NCI-H2029 treated with DMSO at 0.1 percent for 48 hours (cell line): ENCODE results near the gene TNF.
"Not testable (repeated sequence)": the region's sequence is repeated elsewhere in the genome, so short reads cannot be mapped to it uniquely, and the experiment has no call there.

Source experiments
- DNase-seq: peaks from one replicate; lab custom pipeline; 2025; lab: John Stamatoyannopoulos, UW

The TNF gene

DNA sequence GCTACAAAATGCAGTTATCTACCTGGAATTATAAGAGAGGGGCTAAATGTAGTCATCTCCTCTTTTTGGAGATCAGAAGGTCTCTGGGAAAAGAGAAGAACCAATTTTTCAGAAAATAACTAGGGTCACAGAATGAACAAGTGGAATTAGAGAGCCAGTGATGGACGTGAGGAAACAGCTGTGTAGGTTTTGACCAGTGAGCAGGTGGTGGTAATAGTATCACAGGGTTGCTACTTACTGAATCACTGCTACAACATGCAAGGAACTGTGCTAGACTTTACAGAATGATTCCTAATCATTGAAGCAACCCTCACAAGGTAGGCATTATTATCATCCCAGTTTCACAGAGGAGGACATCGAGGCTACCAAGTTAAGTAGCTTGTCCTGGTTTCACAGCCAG lies 30.7 kb upstream of the TNF start:
- DNase-seq = no peak

DNA sequence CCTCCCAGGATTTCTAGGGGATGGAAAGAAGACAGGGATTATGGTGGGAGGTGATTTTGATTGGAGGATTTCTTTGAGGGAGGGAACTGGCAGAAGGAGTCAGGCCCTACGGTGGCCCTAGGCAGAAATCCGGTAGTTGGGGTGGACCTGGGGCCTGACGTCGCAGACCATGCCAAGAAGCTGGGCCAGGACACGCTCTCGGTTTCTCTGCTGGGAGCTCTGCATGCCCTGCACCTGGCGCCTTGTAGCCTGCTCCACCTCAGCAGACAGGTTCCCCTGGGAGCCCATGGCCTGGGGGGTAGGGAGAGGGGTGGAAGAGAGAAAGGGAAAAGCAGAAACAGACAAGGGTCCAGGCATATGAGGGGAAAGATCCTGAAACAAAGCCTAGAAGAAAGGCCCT lies 30.1 kb upstream of the TNF start:
- DNase-seq = no peak

DNA sequence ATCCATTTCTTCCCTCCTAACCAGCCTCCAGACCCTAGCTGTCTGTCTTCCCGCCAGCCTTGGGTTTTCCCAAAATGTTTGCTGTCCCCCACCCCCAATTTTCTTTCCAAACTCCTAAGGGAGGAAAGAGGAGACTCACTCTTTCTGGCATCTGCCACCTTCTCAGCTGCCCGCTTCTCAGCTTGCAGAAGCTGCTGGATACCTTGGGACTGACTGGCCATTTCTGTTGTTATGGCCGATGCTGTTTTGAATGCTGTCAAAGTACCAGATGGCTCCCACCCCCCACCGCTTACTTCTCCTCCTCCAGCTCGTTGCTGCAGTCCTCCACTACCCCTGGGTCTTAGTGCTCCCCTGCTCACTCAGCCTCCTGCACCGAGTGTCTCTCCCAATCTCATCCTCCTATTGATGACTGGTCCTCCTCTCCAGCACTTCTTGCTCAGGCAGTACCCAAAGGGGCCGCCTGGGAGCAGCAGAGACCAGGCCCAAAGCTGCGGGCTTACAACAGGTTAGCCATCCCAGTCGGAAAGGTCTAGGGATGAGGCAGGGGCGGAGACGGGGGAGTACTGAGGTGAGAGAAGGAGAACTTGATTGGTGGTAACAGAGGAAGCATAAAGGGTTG lies 28.9 kb upstream of the TNF start, which contains the start of gene ATP6V1G2:
TSS of gene ATP6V1G2 (minus strand) at position 270 of the 619 bp plus-strand sequence. CDS start at position 221, 49 bp downstream.
- DNase-seq = peak; percentile 85

DNA sequence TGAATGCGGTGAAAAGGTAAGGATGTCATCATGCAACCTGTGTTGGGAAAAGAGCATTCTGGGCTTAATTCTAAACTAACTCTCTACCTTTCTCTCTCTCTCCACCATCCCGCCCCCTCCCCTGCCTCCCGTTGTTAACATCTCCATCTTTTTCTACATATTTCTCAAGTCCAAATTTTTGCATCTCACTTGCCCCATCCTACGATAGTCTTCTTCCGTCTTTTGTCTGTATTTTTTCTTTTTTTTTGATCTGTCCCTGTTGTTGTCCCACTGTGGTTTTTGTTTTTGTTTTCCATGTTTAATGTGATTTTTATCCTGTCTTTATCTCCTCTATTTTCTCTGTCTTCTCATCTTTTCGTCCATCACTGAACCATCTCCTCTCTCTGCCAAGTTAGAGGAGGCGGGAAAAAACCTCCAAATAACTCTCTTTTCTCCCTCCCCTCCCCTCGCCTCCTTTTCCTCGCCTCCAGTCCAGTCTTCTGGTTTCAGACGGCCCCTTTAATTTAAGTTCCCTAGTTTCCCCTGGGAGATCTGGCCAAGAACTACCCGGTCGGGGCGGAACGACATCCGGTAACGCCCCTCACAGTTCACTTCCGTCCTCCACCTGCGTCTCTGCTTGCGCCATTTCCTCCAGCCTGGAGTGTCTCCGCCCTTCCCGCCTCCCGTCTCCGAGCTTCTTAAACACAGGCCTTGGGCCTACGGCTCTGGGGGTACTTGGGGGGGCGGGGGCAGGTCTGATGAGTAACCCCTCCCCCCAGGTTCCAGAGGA lies 28.2 kb upstream of the TNF start, which contains the start of gene NFKBIL1:
TSS of gene NFKBIL1 (plus strand) at position 651 of the 769 bp plus-strand sequence. CDS start at position 738, 87 bp downstream.
- peak; percentile 97 for DNase-seq

DNA sequence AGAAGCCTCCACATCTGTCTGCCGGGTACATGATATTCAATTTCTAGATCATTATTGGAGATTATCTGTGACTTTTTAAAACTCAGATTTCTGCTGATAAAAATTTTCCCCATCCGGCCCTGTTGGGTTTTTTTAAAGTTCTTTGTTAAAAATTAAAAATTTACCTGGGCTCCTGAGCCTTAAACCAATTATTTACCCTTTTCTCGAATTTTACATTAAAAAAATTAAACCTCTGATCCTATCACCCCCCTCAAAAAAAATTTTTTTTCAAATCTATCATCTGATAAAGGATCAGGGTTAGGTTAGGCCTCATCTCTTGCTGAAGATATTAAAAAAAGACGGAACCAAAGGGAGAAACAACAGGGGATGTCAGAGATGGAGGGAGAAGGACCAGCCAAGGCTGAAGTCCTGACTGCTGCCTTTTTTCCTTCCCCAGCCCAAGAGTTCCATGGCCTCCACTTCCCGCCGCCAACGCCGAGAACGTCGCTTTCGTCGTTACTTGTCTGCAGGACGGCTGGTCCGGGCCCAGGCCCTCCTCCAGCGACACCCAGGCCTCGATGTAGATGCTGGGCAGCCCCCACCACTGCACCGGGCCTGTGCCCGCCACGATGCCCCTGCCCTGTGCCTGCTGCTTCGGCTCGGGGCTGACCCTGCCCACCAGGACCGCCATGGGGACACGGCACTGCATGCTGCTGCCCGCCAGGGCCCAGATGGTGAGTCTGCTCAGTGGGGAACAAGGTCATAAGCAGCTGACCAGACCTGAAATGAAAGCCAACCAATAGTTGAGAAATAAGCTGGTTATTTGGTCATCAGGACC lies 27.4 kb upstream of the TNF start:
- no peak for DNase-seq

DNA sequence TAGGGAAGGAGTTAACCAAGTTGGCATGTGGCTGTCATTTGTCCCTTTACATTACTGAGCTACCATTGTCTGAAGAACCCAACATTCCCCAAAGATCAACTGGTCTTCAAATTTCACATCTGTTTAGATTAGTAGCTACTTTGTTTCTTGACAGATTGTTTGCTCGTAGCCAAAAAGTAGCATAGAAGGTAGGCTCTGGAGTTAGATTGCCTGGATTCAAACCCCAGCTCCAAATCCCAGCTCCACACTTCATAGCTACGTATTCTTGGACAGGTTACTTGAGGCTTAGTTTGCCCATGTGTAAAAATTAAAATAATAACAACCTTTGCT lies 26.9 kb upstream of the TNF start:
- no peak for DNase-seq

DNA sequence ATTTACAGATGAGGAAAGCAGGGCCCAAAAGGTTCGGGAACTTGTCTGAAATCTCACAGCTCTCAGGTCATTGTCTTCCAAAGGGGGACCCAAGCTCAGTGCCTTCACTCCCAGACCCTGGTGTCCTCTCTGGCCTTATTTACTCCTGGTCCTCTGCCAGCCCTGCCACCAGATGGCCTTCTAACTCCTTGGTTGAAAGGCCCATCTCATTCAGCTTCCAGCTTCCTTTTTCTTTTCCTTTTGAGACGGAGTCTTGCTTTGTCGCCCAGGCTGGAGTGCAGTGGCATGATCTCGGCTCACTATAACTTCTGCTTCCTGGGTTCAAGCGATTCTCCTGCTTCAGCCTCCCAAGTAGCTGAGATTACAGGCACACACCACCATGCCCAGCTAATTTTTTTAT lies 24.0 kb upstream of the TNF start:
- DNase-seq = not testable (repeated sequence)

DNA sequence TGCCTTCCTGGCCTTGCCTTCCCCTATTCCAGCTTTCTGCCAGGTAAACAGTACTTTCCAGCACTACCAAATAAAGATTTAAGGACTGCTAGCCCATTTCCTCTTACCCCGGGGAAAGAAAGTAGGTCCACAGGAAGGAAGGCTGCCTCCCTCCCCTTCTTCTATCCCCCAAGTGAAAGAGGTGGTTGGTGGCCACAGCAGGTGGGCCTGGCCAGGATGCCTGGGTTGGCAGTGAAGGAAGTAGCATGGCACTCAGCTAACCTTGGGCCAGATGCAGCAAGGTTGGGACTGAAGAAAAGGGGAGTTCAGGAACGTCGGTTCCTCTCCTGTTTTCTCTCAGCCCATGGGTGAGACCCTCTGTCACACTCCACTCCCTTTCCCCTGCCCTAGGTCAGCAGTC lies 19.1 kb upstream of the TNF start:
- DNase-seq = no peak

DNA sequence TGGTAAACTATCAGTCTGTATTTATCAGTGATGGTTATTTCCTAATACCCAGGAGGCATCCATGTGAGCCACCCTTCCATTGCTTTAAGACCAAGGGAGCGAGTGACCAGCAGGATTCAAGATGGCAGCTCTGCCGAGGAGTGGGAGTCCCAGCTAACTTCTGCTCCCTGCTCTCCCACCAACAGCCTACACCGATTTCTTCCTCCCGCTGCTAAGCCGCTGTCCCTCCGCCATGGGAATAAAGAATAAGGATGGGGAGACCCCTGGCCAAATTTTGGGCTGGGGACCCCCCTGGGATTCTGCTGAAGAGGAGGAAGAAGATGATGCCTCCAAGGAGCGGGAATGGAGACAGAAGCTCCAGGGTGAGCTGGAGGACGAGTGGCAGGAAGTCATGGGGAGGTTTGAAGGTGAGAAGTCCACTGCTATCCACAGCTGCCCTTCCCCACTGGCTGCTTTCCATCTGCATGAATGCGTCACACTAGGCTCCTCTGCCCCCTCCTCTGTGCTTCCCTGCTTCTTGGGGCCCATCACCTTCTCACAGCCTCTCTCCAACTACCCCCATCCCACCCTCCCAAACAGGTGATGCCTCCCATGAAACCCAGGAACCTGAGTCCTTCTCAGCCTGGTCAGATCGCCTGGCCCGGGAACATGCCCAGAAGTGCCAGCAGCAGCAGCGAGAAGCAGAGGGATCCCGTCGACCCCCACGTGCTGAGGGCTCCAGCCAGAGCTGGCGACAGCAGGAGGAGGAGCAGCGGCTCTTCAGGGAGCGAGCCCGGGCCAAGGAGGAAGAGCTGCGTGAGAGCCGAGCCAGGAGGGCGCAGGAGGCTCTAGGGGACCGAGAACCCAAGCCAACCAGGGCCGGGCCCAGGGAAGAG lies 17.7 kb upstream of the TNF start:
- DNase-seq = no peak

DNA sequence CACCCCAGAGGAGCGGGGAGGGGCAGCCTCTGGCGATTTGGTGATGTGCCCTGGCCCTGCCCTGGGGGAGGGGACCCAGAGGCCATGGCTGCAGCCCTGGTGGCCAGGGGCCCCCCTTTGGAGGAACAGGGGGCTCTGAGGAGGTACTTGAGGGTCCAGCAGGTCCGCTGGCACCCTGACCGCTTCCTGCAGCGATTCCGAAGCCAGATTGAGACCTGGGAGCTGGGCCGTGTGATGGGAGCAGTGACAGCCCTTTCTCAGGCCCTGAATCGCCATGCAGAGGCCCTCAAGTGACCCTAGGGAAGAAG lies 17.1 kb upstream of the TNF start:
- DNase-seq = no peak

DNA sequence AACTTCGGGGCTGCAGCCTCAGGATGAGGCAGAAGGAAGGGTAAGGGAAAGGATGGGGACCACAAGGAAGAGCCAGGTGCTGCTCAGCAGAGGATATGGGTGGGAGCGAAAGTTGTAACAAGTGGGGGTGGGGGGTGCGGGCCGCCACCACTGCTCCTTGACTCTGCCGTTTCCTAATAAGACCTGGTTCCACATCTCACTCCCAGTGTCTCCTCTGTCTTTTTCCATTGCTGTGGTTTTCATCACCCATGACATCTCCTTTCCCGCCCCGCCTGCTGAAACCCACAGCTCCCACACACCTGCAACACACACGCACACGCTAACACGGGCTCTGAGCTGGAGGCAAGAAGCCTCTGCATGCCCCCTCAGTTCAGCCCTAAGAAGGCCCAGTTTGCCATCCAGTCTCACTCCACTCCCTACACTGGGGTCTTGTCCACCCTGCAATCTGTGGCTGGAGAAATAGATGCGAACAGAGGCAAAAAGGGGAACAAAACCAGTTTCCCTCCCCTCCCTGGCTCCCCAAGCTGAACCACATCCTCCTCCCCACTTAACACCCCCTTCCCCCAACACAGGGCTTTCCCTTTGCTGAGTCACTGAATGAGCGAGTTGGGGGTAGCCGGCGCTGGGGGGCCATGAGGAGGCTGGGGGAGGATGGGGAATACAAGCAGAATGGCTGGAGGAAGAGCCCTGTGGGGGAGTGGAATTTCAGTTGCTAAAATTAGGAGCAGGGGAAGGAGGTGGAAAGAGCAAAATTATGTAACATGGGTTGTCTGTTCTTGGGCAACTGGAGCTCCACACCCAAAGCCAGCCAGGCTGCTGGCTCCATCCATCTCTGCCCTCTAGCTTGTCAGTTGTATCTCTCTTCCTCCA lies 16.5 kb upstream of the TNF start:
- DNase-seq = no peak

DNA sequence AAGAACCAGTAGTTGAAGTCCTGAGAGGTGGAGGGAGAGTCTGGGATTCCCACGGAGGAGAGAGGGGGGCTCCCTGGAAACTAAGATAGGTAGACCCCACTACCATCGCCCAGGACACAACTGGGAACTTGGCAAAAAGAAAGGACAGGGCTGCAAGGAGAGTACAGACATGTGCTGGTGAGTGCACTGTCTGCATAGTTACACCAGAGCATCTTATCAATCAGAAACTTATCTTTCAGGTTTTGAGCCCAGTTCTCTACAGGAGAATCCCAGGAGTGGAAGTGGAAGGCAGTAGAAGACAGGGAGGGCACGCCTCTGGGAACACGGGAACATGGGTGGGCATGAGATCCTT lies 15.8 kb upstream of the TNF start:
- no peak for DNase-seq

DNA sequence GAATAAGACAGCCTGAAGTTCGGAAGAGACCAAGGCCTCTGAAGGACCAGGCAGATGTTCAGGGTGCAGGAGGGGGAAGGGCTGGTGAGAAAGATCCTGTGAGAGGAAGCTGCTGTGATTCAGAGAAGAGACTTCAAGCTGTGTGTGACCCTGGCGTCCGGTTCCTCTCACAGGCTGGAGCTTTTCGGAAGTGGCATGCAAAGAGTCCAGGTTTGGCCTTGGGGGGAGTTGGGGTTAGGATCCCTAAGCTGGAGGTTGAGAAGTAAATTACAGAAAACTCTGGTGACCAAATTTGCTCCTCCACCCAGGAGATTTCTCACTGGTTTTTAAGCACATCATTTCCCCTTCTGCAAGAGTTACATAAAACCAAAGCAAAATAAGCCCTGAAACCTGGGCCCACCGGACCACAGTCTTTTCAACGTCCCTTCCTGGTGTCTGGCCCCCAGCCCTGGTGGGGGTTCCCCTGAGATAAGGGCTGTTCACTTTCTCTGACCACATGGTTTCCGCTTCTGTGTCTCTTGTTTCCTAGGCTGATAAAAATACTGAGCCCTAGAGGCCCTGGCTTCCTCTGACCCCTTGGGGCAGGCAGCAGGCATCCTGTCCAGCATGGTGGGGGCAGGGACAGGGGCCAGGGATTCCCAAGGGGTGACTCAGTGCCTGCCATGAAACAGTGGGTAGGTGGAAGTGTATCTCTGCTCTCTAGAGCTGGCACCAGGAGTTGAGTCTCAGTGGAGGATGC lies 15.2 kb upstream of the TNF start:
- DNase-seq = no peak

DNA sequence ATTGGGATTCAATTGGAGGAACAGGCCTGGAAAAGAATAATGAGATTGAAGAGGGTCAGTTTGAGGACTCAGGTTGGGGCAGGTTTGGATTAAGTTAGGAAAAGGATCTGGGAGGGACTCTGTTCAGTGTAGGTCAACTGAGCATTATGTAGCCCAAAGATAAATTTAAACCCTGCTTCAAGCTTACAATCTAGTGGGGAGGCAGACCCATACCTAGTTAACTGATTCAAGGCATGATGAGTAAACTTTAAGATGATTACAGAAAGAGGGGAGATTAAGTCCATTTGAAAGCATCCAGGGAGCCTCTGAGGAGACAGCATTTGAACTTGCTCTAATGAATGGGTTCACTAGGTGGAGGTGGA lies 14.7 kb upstream of the TNF start:
- DNase-seq = no peak

DNA sequence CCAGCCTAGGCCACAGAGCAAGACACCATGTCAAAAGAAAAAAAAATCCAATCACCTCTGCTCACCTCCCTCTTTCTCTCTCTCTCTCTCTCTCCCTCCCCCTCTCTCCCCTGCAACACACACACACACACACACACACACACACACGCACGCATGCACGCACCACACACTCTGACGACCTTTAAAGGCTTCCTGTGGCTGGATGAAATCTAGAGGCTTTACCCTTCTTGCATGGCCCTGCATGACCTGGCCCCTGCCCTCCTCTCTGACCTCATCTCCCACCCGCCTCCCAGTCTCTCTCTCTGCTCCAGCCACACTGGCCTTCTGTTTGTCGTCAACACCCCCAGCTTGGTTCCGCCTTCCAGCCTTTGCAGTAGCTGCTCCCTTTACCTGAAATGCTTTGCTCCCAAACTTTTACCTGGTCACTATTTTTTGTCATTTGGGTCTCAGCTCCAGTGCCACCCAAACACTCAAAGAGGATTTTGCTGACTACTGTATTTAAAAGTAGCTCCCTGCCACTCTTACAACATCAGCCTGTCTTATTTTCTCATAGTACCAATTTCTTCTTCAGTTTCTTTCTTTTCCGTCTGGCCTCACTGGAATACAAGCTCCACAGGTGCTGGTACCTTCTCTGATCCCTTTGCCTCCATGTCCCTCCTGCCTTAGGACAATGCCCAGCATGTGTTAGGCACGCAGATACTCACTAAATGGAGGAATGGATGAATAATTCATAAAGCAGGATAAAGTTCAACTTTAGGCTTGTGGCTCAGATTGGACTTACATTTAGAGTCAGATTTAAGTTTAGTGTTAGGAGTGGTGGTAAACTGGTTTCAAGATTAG lies 7.6 kb upstream of the TNF start:
- no peak for DNase-seq

DNA sequence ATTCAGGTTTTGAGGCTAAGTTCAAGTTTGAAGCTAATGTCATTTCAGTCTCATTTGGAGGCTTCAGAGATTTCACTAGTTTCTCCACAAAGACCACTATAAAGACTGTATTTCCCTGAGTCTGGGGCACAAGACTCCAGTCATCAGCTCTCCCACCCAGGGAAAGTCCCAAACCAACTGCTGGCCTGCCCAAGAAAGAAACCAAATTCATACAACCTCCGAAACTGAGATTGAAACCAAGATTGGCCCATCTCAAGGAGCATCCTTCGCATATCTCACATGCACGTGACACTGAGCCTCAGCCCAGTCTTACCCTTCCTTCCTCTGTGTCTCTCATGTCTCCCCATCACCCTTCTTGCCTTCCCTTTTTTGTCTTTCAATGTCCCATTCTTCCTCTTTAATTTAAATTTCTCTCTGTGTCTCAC lies 6.8 kb upstream of the TNF start:
- no peak for DNase-seq

DNA sequence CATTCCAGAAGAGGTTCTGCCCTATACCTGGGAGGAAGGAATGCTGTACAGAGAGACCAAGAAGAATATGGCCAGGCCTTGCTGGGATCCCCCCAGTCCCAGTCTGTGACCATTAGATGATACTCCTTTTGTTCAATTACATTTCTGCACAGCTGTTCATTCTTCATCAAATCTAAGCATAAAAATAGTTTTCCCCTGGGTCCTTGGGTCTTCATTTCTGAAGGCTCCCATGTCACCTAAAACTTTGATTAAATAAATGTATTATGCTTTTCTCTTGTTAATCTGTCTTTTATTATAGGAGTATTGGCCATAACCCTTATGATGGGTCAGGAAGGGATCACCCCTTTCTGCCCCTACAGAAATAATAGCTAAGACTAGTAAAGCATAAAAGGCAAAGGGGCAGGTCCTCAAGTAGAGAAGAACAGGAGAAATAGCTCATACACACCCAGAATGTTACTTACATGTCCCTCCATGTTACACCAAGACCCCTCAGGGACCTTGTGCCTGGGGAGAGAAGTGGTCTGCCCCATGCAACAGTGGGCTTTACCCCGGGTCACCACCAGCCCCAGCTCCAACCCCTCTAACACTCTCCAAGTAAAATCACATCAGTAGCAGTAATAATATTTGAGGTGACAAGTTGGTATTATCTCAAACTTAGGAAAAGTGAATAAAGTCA lies 5.4 kb upstream of the TNF start:
- DNase-seq = no peak

DNA sequence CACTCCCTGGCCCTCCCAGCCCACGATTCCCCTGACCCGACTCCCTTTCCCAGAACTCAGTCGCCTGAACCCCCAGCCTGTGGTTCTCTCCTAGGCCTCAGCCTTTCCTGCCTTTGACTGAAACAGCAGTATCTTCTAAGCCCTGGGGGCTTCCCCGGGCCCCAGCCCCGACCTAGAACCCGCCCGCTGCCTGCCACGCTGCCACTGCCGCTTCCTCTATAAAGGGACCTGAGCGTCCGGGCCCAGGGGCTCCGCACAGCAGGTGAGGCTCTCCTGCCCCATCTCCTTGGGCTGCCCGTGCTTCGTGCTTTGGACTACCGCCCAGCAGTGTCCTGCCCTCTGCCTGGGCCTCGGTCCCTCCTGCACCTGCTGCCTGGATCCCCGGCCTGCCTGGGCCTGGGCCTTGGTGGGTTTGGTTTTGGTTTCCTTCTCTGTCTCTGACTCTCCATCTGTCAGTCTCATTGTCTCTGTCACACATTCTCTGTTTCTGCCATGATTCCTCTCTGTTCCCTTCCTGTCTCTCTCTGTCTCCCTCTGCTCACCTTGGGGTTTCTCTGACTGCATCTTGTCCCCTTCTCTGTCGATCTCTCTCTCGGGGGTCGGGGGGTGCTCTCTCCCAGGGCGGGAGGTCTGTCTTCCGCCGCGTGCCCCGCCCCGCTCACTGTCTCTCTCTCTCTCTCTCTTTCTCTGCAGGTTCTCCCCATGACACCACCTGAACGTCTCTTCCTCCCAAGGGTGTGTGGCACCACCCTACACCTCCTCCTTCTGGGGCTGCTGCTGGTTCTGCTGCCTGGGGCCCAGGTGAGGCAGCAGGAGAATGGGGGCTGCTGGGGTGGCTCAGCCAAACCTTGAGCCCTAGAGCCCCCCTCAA lies 3.1 kb upstream of the TNF start, which contains the start of gene LTA:
TSS of gene LTA (plus strand) at position 249 of the 871 bp plus-strand sequence. CDS start at position 703, 454 bp downstream.
- no peak for DNase-seq
